Gastrocnemius medialis (tissue), 4 donors: Measurements from ENCODE around the gene PRUNE2. TPM values are rescaled to one million over a fixed set of nuclear protein-coding genes. Genes with fewer than 3 reads are reported as not detected.

Experiments
- ATAC-seq, 2 donors: fragments of 150-250 bp; one replicate each; pipeline ENCODE4 v1.9.1; 2016
- DNase-seq, 2 donors: peaks; one replicate each; pipeline ENCODE4 v3.0.0-alpha.2; 2019
- H3K27ac ChIP-seq, 4 donors: fragments of 200-600 bp; sonication (generic); 1 replicate in 1 of 4; 2 replicates in 3 of 4; pipeline ENCODE4 v1.5.1; 2016 to 2018; ENCODE audit warnings: mild to moderate bottlenecking in 2 of 4, moderate library complexity in 1 of 4
- H3K27me3 ChIP-seq, 3 donors: fragments of 200-600 bp; sonication (generic) in 2 of 3; 1 replicate in 1 of 3; 2 replicates in 2 of 3; pipeline versions ENCODE4 v1.5.1 to v1.6.0; 2016 to 2019; ENCODE audit warnings: mild to moderate bottlenecking in 1 of 3, moderate library complexity in 1 of 3
- H3K36me3 ChIP-seq, 2 donors: fragments of 200-600 bp; sonication (generic) in 1 of 2; one replicate each; pipeline ENCODE4 v1.5.1; 2017 to 2018
- H3K4me1 ChIP-seq, 2 donors: fragments of 200-600 bp; sonication (generic) in 1 of 2; one replicate each; pipeline ENCODE4 v1.5.1; 2016 to 2017; ENCODE audit warnings: mild to moderate bottlenecking in 2 of 2
- H3K4me3 ChIP-seq, 4 donors: fragments of 200-600 bp; sonication (generic) in 3 of 4; 1 replicate in 1 of 4; 2 replicates in 3 of 4; pipeline ENCODE4 v1.5.1; 2016 to 2019; ENCODE audit warnings: mild to moderate bottlenecking in 2 of 4
- H3K9me3 ChIP-seq, 3 donors: fragments of 200-600 bp; sonication (generic) in 2 of 3; 1 replicate in 1 of 3; 2 replicates in 2 of 3; pipeline ENCODE4 v1.5.1; 2016 to 2019
- POLR2A ChIP-seq, 2 donors: fragments of 450-650 bp; IDR thresholded peaks; one replicate each; pipeline ENCODE4 v1.6.1; 2017; ENCODE audit warnings: antibody characterized with exemption in 2 of 2, mild to moderate bottlenecking in 2 of 2, moderate library complexity in 2 of 2
- in situ Hi-C, 4 donors: fragments of 200-750 bp; cut with MboI; loops; one replicate each; pipeline versions ENCODE4 v1.15.0 to v1.8.0; 2017; ENCODE audit warnings: low sequenced_read_pairs in 4 of 4
- intact Hi-C: fragments of 100-400 bp; cut with DNase I; formaldehyde crosslinking; loops from one replicate; pipeline ENCODE4 v1.15.1; 2023; ENCODE audit warnings: low total_unique reads
- total RNA-seq, 4 donors: library from RNA; depleted of rRNA; stranded (reverse); fragments of >200 nt; gene quantifications; one replicate each; pipeline versions ENCODE4 v1.1.0 to v1.2.3, GENCODE V29; 2016
- TF ChIP-seq, protein P1 (sequence below), 5 experiments: fragments of 450-650 bp in 3 of 5; fragments of 200-600 bp in 2 of 5; sonication (generic) in 2 of 5; IDR thresholded peaks in 4 of 5; conservative IDR thresholded peaks in 1 of 5; 1 replicate in 4 of 5; 2 replicates in 1 of 5; pipeline ENCODE4 v1.5.1; 2016 to 2019; ENCODE audit warnings: antibody characterized with exemption in 5 of 5, mild to moderate bottlenecking in 3 of 5, moderate library complexity in 3 of 5

Gene PRUNE2
- total RNA-seq, 4 donors from 2014 or later, result 1.6 to 43.5 (median 11.0) TPM

DNA sequence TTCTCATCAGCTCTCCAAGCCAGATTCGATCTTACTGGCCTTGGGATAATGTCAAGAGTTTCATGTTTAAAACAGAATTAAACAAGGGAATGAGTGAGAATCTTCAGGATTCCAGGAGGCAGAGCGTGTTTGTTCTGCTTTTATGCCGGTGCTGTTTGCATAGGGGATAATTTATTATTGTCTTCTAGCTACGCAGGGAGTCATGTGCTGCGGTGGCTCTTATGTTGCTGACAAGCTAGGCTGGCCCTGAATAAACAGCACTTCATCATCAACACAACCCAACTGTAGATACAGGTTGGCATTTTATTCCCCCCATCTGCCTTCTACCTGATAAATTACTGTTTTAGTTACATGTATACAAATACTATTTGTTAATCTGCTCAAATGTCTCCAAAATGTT lies 188.7 kb downstream of the PRUNE2 start:
- TF ChIP-seq, protein P1, sequence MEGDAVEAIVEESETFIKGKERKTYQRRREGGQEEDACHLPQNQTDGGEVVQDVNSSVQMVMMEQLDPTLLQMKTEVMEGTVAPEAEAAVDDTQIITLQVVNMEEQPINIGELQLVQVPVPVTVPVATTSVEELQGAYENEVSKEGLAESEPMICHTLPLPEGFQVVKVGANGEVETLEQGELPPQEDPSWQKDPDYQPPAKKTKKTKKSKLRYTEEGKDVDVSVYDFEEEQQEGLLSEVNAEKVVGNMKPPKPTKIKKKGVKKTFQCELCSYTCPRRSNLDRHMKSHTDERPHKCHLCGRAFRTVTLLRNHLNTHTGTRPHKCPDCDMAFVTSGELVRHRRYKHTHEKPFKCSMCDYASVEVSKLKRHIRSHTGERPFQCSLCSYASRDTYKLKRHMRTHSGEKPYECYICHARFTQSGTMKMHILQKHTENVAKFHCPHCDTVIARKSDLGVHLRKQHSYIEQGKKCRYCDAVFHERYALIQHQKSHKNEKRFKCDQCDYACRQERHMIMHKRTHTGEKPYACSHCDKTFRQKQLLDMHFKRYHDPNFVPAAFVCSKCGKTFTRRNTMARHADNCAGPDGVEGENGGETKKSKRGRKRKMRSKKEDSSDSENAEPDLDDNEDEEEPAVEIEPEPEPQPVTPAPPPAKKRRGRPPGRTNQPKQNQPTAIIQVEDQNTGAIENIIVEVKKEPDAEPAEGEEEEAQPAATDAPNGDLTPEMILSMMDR (IDR thresholded peaks at IDR 0.05 in 4 of 5, conservative IDR thresholded peaks at IDR 0.05 in 1 of 5), result no peak
- no peak for TF ChIP-seq POLR2A (IDR thresholded peaks at IDR 0.05)
- Histone ChIP-seq H3K9me3 (no peaks in the 10 kb centered on the region), H3K36me3 (no peaks in the 10 kb centered on the region), H3K4me1 (no peaks in the 10 kb centered on the region), H3K27ac (no peak overlapping the region), H3K4me3 (no peak overlapping the region), H3K27me3 (no peaks in the 10 kb centered on the region)
- intact Hi-C loops, result no loop called here
- in situ Hi-C loops, result no loop called here
- ATAC-seq (no peak), DNase-seq (no peak)

DNA sequence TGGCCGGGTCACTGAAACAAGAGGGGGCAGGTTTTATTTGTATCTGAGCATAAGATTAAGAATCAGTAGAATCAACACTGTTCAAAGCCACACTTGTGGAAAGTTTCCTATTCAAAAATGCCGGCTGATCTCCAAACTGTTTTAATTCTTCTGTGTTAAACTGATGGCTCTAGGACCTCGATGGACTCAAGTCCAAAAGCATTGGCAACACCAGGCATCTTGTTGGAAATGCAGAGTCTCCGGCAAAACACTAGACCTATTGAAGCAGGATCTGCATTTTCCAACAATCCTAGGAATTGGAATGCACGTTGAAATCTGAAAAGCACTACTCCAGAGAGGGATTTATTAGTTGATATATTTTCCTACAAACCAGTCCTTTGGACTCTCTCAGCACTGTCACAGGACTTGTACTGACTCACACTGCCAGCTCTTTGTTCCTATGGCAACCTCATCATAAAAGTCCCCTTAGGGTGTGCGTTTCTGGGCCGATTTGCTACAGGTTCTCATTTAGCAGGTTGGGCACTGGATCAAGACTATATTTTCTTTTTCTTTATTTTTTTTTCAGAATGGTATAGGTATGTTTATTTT lies 189.7 kb downstream of the PRUNE2 start:
- in situ Hi-C loops, result no loop called here
- no peak overlapping the region for H3K27ac ChIP-seq

DNA sequence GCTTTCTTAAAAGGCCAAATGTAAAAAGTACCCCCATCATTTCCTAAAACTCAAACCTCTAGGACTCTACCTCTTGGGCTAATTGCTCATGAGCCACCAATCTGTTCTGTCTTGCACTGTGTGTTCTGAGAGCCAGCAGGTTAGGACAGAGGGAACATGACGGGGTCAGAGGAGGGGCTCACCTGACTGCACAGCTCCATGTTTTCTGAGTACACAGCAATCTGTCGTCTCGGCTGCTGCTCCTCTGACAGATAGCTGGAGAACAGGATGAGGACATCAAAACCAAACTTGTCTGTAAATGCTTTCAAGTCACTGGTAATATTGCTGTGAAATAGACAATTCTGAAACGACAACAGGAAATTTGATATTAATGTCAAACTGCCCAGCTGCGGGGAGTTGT lies 192.5 kb downstream of the PRUNE2 start:
- H3K27me3 ChIP-seq, result peaks cover 0 to 6% (median 0%) of the 10 kb centered on the region in 3 donors
- intact Hi-C loops, result no loop called here
- TF ChIP-seq, protein P1 (IDR thresholded peaks at IDR 0.05 in 4 of 5, conservative IDR thresholded peaks at IDR 0.05 in 1 of 5), result no peak
- TF ChIP-seq POLR2A (IDR thresholded peaks at IDR 0.05), result no peak
- H3K27ac ChIP-seq, result no peak overlapping the region
- no peaks in the 10 kb centered on the region for H3K9me3 ChIP-seq
- no peak for ATAC-seq
- DNase-seq, result no peak
- H3K4me3 ChIP-seq, result no peak overlapping the region
- no peaks in the 10 kb centered on the region for H3K36me3 ChIP-seq
- H3K4me1 ChIP-seq, result no peaks in the 10 kb centered on the region
- in situ Hi-C loops, result no loop called here

More for the DNA sequence above, 189.7 kb downstream of the PRUNE2 start:
- intact Hi-C loops, result no loop called here
- Histone ChIP-seq H3K27me3 (no peaks in the 10 kb centered on the region), H3K4me3 (no peak overlapping the region), H3K4me1 (no peaks in the 10 kb centered on the region), H3K9me3 (no peaks in the 10 kb centered on the region), H3K36me3 (no peaks in the 10 kb centered on the region)
- TF ChIP-seq POLR2A (IDR thresholded peaks at IDR 0.05), result no peak
- TF ChIP-seq, protein P1 (IDR thresholded peaks at IDR 0.05 in 4 of 5, conservative IDR thresholded peaks at IDR 0.05 in 1 of 5), result no peak
- ATAC-seq (no peak), DNase-seq (no peak)

DNA sequence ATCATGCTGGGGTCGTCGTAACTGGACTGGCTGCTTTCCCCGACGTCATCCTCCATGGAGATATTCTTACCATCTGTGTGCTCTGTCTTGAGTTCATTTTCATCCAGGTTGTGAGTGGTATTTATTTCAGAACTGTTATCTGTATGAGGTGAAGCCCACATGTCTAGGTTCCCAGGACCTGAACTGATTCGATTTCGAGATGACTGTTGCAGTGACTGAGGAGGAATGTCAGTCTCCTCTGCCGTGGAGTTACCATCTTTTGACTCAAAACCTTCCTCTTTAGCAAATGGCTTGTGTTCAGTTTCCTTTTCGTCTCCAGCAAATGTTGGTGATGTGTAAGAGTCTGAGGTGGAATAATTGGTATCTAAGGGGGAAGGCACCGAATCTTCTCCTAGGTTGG lies 196.9 kb downstream of the PRUNE2 start:
- DNase-seq (no peak), ATAC-seq (no peak)
- H3K4me1 ChIP-seq, result no peaks in the 10 kb centered on the region
- intact Hi-C loops (no loop called here), in situ Hi-C loops (loop anchor here in 2 of 4 donors (5.0 to 10.0 kb wide), 2 partner anchors 254 to 262 kb away; partner anchors contain the start of gene GCNT1 (in 1 of the 2))
- H3K36me3 ChIP-seq, result no peaks in the 10 kb centered on the region
- TF ChIP-seq, protein P1 (IDR thresholded peaks at IDR 0.05 in 4 of 5, conservative IDR thresholded peaks at IDR 0.05 in 1 of 5), result no peak
- no peak for TF ChIP-seq POLR2A (IDR thresholded peaks at IDR 0.05)
- H3K27ac ChIP-seq, result no peak overlapping the region
- H3K4me3 ChIP-seq, result no peak overlapping the region
- H3K27me3 ChIP-seq, result peaks cover 0 to 9% (median 0%) of the 10 kb centered on the region in 3 donors
- H3K9me3 ChIP-seq, result no peaks in the 10 kb centered on the region
